HG03025 (cell line): Measurements from ENCODE around the gene OAF.
"Not testable (repeated sequence)": the region's sequence is repeated elsewhere in the genome, so short reads cannot be mapped to it uniquely, and the experiment has no call there.

Experiments
- ATAC-seq: cut with Tn5 transposase; IDR thresholded peaks from one replicate; pipeline ENCODE4 v1.9.1; 2021; ENCODE audit warnings: mild to moderate bottlenecking, moderate library complexity; ENCODE audit not compliant: unreplicated experiment, low FRiP score

OAF gene

DNA sequence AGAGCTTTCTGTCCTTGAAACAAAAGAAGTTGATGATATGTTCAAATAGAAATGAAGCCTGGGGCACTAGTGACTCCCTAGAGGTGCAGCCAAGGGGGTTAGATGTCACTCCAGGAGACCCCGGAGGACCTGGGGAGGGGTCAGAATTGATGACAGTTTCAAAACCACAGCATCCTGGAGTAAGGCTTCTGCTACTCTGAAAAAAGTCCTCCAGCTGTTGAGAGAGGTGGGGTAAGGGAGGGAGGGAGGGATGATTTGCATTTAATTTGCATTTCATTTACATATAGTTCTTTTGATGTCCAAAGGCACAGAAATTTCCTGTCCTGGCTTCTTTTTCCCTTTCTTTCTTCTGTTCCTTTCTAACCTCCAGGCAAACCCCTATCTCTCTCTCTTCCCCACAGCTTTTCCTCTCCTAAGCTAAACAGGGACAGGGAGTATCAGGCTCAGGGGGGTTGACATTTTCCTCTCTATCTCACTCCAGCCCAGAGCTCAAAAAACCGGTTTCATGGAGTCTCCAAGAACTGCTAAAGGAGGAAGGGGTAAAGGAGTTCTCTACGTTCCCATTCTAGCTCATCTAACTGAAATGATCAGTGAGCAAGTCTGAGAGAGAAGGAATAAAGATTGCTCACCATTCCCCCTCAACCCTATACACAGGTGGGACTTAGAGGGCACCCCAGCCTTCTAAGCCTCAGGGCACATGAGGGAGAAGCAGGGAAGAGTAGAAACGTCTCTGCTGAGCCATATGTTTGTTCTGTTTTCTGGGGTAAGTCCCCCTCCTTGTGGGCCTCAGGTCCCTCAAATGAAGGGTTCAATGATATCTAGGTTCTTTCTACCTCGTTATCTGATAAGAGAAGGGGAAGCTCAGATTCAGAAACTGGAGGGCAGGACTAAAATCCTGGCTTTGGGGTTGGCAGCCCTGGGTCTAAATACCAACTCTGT, 25.6 kb downstream of the OAF start:
- no peak for ATAC-seq

DNA sequence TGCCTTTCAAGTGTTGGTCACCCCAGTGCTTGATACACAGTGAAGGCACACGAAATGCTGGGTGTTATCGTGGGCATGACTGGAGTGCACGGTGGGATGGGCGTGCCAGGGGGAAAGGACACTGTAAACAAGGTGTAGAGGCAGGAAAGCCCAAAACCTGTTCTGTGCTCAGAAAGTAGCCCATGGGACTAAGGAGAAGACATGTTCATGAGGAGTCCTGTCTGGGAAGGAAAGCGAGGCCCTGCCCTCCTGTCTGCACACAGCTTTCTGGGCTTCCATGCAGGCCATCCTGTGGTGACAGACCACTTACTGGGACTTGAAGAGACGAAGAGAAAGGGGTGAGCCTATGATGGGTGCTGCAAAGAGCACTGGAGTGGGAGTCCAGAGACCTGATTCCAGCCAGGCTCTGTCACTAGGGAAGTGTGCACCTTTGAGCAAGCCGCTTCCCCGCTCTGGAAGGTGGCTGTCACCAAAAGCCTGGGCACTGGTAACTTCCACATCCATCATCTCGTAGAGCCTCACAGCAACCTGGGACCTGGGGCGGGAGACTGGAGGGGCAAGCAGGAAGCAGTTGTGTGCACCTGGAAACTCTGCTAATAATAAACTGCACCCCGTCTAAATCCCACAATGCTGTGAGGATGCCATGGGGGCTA, 28.3 kb downstream of the OAF start:
- no peak for ATAC-seq

DNA sequence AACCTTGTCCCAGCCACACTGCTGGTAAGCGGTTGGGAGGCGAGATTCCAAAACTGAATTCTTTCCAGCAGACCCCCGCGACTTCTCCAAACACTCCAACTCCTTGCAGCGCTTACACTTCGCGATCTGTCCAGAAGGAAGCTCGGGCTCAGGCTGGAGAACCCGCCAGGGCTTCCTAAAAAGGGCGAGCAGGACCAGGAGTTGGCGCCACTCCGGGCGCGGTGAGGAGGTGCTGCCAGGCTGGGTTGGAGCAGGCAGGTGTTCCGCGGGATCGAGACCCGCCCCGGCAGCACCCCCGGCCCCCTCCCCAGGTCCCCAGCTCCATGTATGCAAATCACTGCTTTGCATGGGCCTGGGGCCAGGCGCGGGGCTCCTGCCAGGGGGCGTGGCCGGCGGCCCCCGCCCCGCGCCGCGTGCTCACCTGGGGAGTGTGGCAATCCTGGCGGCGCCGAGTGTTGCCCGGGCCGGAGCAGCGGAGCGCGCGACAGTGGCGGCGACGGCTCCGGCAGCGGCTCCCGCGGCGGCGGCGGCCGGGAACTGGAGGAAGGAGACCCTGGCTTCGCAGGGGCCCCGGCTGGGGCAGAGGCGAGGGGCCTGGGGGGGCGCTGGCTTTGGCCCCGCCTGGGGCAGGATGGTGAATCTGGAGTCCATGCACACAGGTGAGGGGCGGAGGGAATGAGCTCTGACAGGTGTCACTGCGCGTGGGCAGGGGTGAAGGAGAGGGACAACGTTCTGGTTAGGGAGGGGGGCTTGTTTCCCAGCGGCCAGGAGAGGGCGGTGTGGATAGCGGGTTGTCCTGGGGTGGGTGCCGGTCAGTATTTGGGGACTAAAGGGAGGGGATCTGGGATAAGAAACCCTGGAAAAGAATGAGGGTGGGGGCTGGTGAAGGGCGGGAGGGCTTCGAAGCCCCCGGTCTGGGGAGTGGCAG, 29.1 kb downstream of the OAF start, which contains the start of gene POU2F3:
Gene POU2F3, plus strand, starts transcription at position 428 of the 928 bp plus-strand sequence. Its CDS starts 204 bp downstream, at position 632.
- no peak for ATAC-seq

DNA sequence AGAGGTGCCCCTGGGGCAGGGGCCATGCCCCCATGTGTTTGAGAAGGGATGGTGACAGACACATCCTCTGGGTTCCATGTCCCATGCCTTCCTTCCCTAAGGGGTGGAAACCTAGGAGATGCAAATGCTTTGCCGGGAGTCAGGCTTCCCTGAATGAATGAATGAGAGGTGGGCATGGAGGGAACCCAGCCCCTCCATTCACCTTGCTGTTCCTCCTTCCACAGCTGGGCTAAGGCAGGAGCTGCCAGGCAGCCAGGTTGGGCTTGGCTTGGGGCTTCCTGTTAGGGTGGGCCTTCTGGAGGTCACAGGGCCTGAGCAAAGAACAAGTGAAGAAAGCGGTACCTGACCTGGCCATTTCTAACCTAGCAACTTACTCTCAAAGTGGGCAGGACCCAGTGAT, 30.0 kb downstream of the OAF start:
- no peak for ATAC-seq

DNA sequence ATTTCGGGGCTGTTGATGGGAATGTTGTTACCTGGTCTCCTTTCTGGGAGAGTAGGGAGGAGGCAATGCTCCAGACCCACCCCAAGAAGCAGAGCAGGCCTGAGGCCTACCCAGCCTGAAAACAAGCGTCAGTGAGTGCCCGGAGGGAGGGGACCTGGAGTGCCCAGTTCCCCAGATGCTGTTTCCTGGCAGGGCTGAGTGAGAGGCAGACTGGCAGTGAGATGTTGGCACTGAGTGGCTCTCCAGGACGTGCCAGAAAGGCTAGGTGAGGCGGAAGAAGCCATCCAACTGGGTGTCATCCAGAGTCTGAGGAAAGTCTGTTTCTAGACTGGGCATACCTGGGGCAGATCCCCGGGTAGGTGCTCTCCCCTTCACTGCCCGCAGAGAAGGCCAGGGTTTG, 30.4 kb downstream of the OAF start:
- no peak for ATAC-seq

DNA sequence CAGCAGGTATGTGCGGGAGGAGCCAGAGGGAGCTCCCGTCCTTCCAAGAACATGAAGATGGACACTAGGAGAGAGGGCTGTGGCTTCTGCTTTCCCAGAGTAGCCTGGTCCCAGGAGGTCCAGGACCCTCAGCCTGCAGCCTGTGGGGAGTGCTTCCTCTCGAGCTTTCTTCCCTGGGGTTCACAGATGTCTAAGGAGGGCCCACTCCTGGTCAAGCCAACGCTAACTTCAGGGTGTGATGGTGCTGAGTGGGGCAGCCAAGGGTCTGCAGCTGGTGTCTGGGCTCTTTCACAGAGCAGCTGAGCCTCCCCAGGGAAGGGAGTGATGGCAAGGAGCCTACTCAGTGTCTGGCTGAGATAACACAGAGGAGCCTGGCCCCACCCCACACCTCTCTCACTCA, 32.4 kb downstream of the OAF start:
- no peak for ATAC-seq

DNA sequence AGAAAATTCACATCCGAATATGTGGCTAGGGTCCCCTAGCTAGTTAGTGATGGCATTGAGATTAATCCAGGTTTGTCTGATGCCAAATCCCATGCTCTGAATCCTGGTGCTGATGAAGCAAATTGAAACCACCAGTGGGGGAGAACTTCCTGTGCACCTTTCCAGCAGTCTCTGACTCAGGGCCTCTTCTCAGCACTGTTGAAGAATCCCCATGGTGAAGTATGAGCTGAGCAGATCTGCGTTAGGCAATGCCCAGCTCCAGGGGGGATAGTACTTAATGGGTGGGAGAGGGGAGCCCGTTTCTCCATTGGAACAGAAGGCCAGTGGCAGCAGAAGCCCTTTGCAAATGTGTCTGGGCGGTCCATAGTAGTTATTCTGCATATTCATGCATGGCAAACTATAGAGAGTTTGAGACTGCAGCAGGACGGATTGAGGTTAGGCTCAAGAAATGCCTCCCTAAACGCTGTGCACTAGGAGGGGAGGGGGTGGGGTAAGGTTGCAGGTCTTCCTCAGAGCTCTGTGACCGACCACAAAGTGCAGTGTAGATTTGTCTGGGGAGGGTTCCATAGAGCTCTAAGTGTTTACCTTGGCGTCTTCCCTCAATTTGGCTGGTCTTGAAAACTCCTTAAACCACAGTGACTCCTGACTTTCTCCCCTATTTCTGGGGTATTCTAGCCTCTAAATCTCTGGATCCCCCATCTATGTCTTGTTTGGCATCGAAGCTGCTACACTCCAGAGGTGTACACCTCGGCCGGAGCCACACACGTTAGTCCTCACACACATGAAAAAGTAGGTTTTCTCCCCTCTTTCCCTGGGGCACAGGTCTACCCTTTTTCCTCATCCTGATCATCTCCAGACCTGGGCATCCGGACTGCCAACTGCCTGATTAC, 33.9 kb downstream of the OAF start:
- no peak for ATAC-seq

DNA sequence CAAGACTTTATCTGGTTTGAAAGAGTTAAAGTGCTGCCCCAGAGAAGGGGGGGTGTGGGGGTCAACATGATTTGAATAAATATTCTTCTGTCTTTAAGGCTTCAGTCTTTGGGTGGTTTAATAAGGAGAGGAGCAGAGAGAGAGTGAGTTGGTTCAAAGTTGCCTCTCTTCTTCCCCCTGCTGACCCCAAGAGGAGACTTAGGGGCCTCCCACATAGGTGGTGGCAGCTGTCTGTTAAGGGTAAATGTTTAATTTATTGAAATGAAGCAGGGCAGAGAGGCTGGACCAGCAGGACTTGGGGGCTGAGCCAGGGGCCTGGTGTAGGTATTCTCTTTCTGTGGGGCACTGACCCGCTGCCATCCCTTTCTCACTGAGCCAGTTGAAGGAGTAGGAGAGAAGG, 34.6 kb downstream of the OAF start:
- ATAC-seq, result no peak

DNA sequence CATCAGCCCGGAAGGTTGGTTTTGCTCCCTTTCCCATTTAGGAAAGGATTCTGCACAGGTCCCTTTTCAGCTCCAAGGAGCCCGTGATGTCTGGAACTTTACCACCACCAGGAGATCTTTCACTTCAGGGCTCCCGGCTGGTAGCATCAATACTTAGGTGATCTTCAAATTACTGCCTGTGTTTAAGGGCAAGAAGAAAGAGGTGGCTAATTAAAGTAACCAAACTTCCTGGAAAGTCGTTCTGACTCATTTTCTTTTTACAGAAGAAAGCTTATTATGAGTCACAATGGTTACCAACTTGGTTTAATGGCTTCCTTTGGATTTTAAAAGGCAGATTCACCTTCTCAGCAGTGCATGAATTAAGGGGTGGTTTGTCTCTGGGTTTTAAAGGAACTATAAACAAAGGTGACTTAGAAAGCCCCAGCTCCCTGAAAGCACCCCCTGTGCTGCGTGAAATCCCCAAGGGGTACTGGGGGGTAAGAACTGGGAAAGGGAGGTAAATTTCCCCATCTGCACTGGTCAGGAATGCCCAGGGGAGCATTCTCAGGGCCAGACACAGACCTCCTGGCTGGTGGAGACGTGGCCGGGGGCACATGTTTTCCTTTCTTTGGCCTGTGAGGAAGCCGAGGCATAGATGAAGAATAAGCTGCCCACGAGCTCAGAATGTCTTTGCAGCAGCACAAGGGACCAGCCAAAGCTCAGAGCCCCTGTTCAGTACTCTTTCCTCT, 37.9 kb downstream of the OAF start:
- no peak for ATAC-seq

DNA sequence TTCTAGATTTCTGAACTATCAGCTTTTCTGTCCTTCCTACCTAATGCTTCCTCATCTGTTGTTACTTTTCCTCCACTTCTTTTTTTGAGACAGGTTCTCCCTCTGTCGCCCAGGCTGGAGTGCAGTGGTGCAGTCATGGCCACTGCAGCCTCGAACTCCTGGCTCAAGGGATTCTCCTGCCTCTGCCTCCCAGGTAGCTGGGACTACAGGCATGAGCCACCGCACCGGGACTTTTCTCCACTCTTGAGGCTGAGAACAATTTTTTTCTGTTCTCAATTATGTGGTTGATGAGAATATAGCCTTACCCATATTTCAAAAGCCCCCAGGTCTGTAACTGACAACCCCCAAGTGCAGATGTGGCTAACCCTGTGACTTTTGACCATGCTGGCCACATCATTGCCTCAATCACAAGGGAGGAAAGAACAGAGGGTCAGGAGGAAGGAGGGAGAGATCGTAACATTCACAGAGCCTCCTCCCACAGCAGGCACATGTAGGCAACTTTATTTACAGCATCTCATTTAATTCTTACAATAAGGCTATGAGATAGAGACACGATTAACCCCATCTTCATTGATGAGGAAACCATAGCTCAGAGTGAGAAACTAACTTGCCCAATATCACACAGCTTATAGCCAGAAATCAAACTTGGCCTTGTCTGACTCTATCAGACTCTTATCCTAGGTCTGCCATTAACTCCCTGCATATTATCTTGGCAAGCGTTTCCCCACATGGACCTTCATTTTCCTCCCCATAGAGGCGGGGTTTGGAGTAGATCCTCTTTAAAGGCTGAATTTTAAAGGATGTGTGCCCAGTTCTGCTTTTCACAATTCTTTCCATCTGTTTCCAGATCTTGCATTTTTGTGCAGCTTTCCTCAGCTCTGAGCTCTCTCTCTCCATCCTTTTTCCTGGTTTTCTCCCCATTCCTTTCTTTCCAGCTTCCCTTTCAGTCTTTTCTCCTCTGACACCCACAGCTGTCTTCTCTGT, 38.7 kb downstream of the OAF start:
- no peak for ATAC-seq

DNA sequence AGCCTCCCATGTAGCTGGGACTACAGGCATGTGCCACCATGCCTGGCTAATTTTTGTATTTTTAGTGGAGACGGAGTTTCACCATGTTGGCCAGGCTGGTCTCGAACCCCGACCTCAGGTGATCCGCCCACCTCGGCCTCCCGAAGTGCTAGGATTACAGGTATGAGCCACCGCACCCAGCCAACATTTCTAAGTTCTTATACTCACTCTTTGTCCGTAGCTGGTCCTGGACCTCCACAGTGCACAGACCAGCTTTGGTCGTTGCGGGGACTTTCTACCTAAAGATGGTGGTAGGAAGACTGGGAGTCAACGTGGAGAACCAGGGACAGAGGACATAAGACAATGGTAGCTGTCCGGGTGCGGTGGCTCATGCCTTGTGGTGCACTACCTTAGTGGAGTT, 42.5 kb downstream of the OAF start:
- ATAC-seq, result not testable (repeated sequence)

DNA sequence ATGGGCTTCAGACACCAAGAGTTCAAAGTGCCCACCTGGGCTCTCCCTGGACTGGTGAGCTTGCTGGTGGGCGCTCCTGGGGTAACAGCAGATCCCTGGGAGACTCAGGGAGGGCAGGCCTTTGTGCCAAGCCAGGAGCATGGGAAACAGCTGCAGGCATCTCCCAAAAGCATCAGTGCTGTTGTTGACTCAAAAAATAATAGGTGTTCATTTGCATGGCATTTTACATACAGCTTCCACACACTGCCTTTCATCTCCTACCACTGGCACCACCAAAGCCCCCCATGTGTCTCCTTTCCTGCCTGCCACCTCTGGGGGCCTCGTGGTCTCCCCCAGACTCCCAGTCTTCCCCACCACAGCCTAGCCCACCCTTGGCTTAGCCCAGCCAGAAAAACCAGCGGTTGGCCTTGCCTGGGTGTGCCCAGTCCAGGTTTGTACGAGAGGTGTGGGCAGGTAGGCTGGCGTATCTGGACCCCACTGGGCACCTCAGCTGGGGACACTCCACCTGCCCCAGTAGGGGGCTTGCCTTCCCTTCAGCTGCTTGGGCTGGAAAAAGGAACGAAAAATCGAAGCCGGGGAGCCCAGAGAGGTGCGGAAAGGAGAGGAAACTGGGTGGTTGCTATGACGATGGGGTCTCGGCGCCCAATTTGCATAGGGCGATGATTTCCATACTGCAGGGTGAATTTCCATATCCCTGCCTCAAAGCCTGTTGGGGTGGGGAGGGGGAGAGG, 44.1 kb downstream of the OAF start:
- no peak for ATAC-seq

DNA sequence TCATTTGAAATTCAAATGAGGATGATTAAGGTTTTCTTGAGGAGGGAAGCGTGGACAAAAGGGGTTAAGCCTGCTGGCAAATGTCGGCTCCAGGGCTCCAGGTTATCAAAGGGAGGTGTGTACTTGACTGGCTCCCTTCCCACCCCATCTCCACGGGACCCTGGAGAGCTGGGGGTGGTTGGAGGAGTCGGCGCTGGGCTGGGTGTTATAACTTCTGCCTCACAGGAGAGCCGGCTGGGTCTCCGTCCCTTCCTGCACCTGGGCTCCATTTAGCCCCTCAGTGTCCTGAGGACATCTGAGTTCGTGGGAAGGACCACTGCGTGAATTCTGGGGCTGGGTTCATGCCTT, 44.7 kb downstream of the OAF start:
- no peak for ATAC-seq

DNA sequence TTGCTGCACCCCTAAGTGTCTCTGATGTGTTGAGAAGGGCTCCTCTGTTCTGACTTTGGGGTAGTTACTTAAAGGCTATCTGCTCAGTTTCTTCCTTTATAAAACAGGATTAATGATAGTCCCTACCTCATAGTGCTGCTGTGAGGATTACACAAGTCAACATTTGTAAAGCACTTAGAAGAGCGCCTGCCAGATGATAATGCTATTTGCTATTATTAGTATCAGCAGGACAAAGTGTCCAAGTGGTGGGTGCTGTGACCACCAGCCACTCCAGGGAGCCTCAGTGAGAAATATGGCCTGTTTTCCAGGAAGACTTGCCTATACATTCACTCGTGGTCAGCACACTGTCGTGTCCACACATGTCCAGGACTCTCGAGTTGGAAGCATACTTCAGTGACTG, 45.3 kb downstream of the OAF start:
- ATAC-seq, result no peak

DNA sequence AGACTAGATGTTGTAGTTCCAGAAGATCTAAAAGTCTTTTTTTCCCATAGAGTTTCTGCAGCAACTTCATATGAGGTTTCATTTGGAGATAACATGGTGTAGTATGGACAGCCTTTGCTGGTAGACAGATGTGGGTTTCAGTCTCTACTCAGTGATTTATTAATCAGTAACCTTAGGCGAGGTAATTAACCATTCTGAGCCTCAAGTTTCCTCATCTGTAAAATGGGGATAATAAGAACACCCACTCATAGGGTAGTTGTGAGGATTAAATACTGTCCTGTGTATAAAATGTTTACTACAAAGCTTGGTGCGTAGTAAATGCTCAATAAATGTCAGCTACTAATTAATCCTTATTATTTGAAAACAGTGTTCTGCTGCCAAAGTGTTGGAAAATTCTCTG, 45.9 kb downstream of the OAF start:
- ATAC-seq, result no peak

DNA sequence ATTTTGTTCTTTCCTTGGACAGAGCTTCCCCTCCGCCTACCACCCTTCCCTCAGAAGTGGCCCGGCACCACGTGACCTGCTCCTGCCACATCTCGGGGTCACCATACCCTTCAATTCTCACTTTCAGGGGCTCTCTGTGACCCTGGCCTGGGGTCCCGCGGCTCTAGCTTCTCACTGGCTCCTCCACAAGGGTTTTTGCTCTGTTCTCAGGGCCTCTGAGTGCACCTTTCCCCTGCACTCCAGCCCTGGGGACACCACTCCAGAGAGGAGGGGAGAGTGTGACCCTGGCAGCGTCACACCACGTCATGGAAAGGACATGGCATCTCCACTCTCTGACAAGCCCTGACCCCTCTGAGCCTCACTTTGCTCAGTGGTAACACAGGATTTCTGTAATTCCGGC, 46.5 kb downstream of the OAF start:
- ATAC-seq, result no peak

DNA sequence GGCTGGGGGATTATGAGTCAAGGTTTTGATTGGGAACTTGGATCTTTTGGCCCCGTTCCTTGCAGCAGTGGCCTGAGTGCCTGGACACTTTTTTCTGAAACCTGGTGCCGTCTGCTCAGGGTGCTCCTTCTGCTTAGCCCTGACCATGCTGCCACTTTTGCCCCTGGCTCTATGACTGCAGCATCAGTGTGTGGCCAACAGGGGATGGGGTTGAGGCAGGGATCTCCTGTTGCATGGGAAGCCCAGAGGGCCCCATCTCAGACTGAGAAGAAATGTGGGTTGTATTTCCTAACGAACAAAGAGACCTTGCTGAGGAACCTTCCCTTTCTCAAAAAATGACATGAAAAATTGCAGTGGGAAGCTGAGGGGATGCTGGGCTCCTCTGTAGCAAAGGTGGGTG, 47.8 kb downstream of the OAF start:
- no peak for ATAC-seq
